Cerebellar cortex (tissue), 1 donor: ENCODE data around the gene MTFMT.
"Not testable (repeated sequence)": the region's sequence is repeated elsewhere in the genome, so short reads cannot be mapped to it uniquely, and the experiment has no call there.

Experiments used
- DNase-seq: peaks from one replicate; pipeline ENCODE4 v3.0.0-alpha.2; 2015; ENCODE audit warnings: low spot score

The MTFMT gene

GRCh38 chr15:65060641-65061397 is 31.4 kb upstream of the MTFMT start:
- no peak for DNase-seq

GRCh38 chr15:65059931-65060596 is 30.6 kb upstream of the MTFMT start:
- DNase-seq, result no peak

- no peak for DNase-seq
These were observed 29.9 kb upstream of the MTFMT start for GRCh38 chr15:65059369-65059750.

GRCh38 chr15:65058394-65059368 is 29.2 kb upstream of the MTFMT start:
- DNase-seq, result no peak

GRCh38 chr15:65057549-65057940 is 28.1 kb upstream of the MTFMT start:
- no peak for DNase-seq

- no peak for DNase-seq
These were observed 27.6 kb upstream of the MTFMT start for GRCh38 chr15:65056868-65057548.

GRCh38 chr15:65056106-65056505 is 26.7 kb upstream of the MTFMT start:
- DNase-seq, result no peak

GRCh38 chr15:65055201-65055870 is 25.9 kb upstream of the MTFMT start:
- DNase-seq, result no peak

- DNase-seq, result peak; percentile 85
These were observed 25.1 kb upstream of the MTFMT start for GRCh38 chr15:65054333-65055200.

GRCh38 chr15:65052956-65053355 is 23.5 kb upstream of the MTFMT start:
- DNase-seq, result no peak

- DNase-seq, result no peak
These were observed 21.8 kb upstream of the MTFMT start for GRCh38 chr15:65051266-65051665.

GRCh38 chr15:65050270-65050669 is 20.8 kb upstream of the MTFMT start:
- DNase-seq, result no peak

GRCh38 chr15:65049418-65049840 is 20.0 kb upstream of the MTFMT start:
- DNase-seq, result peak; percentile 94

GRCh38 chr15:65048241-65048640 is 18.8 kb upstream of the MTFMT start:
- DNase-seq, result no peak

- no peak for DNase-seq
These were observed 15.5 kb upstream of the MTFMT start, which contains the start of gene SLC51B for GRCh38 chr15:65044724-65045481. TSS of gene SLC51B (plus strand) at chr15:65045387. CDS start at chr15:65050005, 4,618 bp downstream.

- not testable (repeated sequence) for DNase-seq
These were observed 14.8 kb upstream of the MTFMT start for GRCh38 chr15:65044218-65044617.

- no peak for DNase-seq
These were observed 13.4 kb upstream of the MTFMT start for GRCh38 chr15:65042776-65043327.

GRCh38 chr15:65041787-65042186 is 12.3 kb upstream of the MTFMT start:
- no peak for DNase-seq

GRCh38 chr15:65040461-65040860 is 11.0 kb upstream of the MTFMT start:
- DNase-seq, result no peak
